Measurements from ENCODE around the gene ROCK2.
"Not testable (repeated sequence)": the region's sequence is repeated elsewhere in the genome, so short reads cannot be mapped to it uniquely, and the experiment has no call there.

The ROCK2 gene

GRCh38 chr2:11237122-11237521 lies 107.3 kb downstream of the ROCK2 start:
- in situ Hi-C loops (cut with MboI; ENCODE audit: low sequenced_read_pairs, unreplicated experiment), result no loop called here
- DNase-seq (ENCODE audit: low spot score), result no peak
- TF ChIP-seq, protein P1, sequence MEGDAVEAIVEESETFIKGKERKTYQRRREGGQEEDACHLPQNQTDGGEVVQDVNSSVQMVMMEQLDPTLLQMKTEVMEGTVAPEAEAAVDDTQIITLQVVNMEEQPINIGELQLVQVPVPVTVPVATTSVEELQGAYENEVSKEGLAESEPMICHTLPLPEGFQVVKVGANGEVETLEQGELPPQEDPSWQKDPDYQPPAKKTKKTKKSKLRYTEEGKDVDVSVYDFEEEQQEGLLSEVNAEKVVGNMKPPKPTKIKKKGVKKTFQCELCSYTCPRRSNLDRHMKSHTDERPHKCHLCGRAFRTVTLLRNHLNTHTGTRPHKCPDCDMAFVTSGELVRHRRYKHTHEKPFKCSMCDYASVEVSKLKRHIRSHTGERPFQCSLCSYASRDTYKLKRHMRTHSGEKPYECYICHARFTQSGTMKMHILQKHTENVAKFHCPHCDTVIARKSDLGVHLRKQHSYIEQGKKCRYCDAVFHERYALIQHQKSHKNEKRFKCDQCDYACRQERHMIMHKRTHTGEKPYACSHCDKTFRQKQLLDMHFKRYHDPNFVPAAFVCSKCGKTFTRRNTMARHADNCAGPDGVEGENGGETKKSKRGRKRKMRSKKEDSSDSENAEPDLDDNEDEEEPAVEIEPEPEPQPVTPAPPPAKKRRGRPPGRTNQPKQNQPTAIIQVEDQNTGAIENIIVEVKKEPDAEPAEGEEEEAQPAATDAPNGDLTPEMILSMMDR (IDR thresholded peaks at IDR 0.05; ENCODE audit: borderline replicate concordance, control extremely low read depth, extremely low read depth, insufficient read depth, missing control alignments), result no peak

- no peak for DNase-seq (ENCODE audit: low spot score)
- TF ChIP-seq, protein P1 (IDR thresholded peaks at IDR 0.05; ENCODE audit: borderline replicate concordance, control extremely low read depth, extremely low read depth, insufficient read depth, missing control alignments), result no peak
- in situ Hi-C loops (cut with MboI; ENCODE audit: low sequenced_read_pairs, unreplicated experiment), result no loop called here
Observed at GRCh38 chr2:11236335-11236734, 108.1 kb downstream of the ROCK2 start.

DNA sequence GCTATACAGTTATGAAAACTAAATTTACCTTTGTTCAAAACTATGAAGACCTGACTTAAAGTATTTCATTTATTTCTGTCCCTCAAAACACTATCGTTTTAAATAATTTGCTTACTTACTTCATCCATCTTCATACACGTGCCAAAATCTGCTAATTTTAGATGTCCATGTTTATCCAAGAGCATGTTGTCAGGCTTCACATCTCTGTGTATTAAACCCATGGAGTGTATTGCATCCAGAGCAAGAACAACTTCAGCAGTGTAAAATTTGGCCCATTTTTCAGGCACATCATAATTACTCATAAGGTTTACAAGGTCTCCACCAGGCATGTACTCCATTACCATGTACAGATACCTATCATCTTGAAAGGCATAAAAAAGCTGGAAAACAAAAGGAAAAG lies 108.9 kb downstream of the ROCK2 start:
- TF ChIP-seq, protein P1 (IDR thresholded peaks at IDR 0.05; ENCODE audit: borderline replicate concordance, control extremely low read depth, extremely low read depth, insufficient read depth, missing control alignments), result no peak
- in situ Hi-C loops (cut with MboI; ENCODE audit: low sequenced_read_pairs, unreplicated experiment), result no loop called here
- no peak for DNase-seq (ENCODE audit: low spot score)

DNA sequence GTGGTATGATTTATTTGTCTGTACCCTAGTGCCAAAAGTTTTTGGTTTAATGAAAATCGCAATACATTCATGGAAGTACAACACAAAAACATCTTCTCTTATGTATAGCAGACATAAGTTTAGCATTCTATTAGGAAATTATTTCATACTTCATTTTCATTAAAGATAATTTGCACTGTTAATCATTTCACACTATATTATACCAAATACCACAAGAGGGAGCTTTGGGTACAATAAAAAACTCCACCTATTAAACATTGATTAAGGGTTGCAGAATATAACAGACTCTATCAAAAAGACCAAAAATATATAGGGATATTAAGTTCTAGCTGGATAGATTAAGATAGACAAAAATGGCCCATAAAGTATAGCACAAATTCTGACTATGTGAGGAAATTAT lies 110.1 kb downstream of the ROCK2 start:
- TF ChIP-seq, protein P1 (IDR thresholded peaks at IDR 0.05; ENCODE audit: borderline replicate concordance, control extremely low read depth, extremely low read depth, insufficient read depth, missing control alignments), result no peak
- DNase-seq (ENCODE audit: low spot score), result no peak
- in situ Hi-C loops (cut with MboI; ENCODE audit: low sequenced_read_pairs, unreplicated experiment), result no loop called here

DNA sequence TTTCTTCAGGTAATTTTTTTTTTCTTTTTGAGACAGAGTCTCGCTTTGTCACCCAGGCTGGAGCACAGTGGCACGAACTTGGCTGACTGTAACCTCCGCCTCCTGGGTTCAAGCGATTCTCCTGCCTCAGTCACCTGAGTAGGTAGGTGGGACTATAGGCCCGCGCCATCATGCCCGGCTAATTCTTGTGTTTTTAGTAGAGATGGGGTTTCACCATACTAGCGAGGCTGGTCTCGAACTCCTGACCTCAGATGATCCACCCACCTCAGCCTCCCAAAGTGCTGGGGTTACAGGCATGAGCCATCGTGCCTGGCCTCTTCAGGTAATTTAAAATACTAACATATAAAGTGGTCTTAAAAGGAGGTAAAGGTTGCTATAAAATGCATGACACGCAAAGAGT lies 113.2 kb downstream of the ROCK2 start:
- in situ Hi-C loops (cut with MboI; ENCODE audit: low sequenced_read_pairs, unreplicated experiment); DNase-seq (ENCODE audit: low spot score): not testable (repeated sequence)

DNA sequence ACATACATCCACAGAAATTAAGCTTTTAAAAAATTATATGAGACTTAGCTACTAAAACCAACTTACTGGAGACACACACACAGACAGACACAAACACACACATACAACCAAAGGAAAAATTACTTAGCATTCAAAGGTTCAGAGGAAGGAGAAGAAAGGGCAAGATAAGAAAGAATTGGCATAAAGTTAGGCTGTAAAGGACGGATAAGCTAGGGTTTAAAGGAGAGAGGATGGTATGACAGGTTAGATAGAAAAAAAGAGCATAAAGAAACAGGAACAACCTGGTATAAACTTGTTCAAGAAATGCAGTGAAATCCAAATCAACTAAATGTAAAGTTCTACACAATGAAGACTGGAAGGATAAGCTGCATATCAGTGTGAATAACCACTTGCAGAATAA lies 115.7 kb downstream of the ROCK2 start:
- DNase-seq (ENCODE audit: low spot score), result no peak
- TF ChIP-seq, protein P1 (IDR thresholded peaks at IDR 0.05; ENCODE audit: borderline replicate concordance, control extremely low read depth, extremely low read depth, insufficient read depth, missing control alignments), result no peak
- in situ Hi-C loops (cut with MboI; ENCODE audit: low sequenced_read_pairs, unreplicated experiment), result no loop called here

- in situ Hi-C loops (cut with MboI; ENCODE audit: low sequenced_read_pairs, unreplicated experiment), result no loop called here
- TF ChIP-seq, protein P1 (IDR thresholded peaks at IDR 0.05; ENCODE audit: borderline replicate concordance, control extremely low read depth, extremely low read depth, insufficient read depth, missing control alignments), result no peak
Observed at GRCh38 chr2:11227595-11227994, 116.8 kb downstream of the ROCK2 start.

More at GRCh38 chr2:11227595-11227994, 116.8 kb downstream of the ROCK2 start:
- DNase-seq (ENCODE audit: low spot score), result no peak

Data from GM13976 (cell line).